Stimulated activated CD8-positive, alpha-beta memory T cell treated with anti-CD3 and anti-CD28 coated beads, Interleukin-7, amount 100 ng/mL, for 1 hour (primary cell): Measurements from ENCODE around the gene DOCK3.
A peak's percentile ranks its signal among the peaks of the same experiment; 100 is the strongest.
"Not testable (repeated sequence)": the region's sequence is repeated elsewhere in the genome, so short reads cannot be mapped to it uniquely, and the experiment has no call there.

Experiments
- DNase-seq, 2 donors: peaks; one replicate each; pipeline ENCODE4 v3.0.0-alpha.2; 2020; ENCODE audit warnings: low read depth in 2 of 2

Gene DOCK3

DNA sequence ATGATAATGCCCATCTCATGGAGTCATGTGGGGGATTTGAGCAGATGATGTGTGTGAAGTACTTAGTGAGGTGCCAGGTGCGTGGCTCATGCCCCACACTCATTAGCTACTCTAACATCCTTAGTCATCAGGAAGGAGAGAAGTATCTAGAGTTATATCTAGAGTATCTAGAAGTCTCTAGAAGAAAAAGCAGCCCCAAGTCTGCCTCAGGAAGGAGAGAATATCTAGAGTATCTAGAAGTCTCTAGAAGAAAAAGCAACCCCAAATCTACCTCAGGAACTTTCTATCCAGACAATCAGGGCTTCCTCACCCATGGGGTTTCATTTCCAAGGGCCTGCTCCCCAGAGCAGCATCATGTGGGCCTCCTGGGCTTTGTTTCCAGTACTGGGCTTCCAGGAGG, 24.7 kb upstream of the DOCK3 start:
- no peak for DNase-seq

DNA sequence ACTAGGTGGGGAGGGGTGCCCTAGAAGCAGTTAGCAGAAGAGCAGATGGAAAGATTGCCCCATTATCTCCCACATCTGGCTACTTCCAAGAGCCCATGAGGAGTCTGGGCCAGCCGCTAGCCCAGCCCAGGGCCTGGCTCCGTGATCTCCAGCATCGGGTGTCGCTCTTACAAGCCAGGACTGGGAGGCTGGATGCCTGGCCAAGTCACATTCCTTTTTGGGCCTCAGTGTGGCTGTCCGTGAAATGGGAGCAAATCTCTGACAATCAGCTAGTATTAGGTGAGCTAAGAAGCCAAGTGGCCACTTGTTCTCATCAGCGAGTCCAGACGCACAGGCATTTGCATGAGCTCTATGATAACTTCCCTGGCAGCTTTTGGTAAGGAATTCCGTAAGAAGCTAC, 23.3 kb upstream of the DOCK3 start:
- DNase-seq = no peak

DNA sequence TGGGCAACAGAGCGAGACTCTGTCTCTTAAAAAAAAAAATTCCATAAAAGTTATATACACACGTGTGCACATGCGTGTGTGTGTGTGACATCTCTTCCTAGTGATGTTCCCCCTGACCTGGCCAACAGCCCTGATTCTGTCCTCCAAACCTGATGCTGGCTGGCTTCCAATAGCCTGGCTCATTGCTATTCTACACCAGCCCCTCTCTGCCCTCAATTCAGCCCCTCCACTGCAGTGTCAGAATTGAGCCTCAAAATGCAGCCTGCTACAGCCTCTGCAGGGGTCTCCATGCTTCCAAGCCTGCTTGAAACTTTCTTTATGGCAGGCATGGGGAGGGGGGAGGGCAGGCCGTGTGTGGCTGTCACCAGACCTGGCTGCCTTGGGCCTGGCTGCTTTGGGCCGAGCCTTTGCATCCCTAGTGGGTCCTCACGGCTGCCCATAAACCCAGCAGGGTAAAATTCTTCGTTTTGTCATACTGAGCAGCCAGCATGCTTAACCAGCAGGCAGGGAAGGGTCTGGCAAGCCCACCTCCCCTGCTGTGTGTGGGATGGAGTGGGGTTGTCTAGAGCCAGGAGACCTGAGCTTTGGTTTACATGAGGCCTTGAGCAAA, 22.7 kb upstream of the DOCK3 start:
- no peak for DNase-seq

DNA sequence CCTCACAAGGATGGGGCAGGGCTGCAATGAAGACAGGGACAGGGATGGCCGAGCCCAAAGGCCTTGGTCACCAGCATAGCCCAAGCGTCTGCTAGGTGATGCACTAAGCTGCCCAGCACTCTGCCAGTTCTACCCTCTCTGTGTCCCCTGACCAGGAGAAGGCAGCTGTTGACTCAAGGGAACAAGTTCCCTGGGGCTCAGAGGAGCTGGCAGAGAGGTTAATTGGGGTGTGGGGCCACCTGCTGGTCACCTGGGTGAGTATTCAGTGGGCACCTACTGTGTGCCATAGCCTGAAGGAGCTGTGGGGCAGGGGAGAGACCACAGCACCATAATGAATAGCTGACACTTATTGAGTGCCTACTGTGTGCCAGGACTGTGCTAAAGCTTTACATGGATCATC, 22.0 kb upstream of the DOCK3 start:
- DNase-seq = peak in 1 of 2 donors; percentile 34

DNA sequence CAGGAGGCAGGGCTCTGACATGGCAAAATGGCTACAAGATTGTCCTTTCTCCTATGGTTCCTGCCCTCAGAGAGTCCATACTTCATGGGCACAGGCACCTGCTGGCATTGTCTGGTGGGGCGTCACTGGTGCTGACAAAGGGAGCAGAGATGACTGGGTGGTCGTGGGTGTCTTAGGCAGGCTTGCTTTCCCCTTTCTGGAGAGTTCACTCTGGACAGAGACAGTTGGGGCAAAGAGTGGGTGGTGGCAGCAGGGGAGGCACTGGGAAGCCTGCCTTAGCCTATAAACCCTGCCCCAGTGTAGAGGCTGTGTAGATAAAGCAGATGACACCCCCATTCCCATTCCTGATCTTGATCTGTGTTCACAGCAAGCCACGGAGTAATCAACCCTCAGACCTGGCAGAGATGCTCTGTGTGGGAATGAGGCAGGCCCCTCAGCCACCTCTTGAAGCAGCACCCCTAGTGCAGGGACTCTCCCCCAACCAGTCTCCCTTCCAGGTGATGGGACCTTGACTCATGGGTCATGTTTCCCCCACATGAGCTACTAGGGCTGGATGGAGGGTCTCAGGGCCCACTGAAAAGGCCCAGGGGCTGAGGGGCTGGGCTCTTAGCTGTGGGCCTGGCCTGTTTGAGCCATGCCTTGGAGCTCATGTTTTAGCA, 20.7 kb upstream of the DOCK3 start:
- no peak for DNase-seq

DNA sequence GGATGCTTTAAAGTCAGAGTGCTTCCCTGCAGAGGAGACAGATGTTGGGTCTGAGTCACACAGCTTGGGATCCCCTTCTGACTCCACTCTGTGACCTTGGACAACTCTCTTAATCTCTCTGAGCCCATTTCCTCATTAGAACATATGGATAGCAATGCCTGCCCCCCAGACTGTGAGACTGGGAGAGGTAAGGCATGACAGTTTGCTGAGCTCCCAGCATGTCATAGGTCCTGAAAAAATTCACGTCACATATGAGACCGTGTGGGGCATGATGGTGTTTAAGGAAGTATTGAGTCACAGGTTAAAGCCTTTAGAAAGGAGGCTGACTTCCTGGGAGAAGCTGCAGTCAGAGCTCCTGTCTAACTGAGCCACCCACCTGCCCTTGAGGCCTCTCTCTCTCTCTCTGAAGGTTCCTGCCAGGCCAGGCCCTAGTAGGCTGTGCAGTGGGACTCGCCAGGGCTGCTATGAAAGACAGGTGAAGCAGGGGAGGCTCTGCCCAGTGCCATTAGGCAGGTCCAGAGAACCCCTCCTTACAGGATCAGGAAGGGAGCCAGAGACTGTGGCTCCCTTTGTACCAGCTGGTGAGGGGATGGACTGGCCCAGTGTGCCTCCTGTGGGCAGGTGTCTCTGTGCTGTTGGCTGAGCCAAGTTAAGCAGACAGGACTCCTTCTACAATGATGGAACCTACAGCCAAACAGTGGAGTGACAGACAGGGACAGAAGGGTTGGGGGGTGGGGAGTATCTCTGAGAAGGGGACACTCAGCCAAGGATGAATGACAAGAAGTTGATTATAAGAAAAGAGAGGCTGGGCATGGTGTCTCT, 19.5 kb upstream of the DOCK3 start:
- DNase-seq = no peak

DNA sequence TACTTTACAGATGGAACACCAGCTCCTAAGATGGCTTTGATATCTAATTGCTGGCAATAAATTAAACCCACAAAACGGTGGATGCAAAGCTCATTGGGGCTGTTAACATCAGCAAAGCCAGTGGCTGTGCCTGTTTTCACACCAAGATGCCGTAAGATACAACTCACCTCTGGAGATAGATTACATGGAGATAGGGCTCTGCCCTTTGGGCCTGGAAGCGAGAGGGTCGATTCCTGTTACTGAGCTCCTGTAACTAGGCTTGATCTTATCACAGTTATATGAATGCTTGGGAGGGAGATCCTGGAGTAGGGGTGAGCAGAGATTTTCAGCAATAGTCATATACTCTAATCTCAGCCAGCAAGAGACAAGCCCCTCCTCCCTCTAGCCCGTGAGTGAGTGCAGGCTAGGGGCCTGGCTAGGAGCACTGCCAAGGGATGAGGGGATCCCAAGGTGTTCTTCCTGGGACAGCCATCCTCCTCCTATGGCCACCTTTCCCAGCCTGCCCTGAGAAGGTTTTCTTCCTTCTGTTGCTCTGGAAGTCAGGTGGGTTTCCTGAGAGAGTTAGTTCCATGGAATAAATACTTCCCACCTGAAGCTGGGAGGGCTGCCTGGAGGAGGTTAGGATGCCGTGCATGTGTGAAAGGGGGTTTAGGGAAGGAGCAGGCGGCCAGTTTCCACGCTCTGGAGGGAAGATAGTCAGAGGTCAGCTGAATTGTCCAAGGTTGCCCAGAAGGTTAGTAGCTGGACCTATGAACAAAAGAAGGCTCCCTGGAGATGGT, 18.1 kb upstream of the DOCK3 start:
- DNase-seq = no peak

DNA sequence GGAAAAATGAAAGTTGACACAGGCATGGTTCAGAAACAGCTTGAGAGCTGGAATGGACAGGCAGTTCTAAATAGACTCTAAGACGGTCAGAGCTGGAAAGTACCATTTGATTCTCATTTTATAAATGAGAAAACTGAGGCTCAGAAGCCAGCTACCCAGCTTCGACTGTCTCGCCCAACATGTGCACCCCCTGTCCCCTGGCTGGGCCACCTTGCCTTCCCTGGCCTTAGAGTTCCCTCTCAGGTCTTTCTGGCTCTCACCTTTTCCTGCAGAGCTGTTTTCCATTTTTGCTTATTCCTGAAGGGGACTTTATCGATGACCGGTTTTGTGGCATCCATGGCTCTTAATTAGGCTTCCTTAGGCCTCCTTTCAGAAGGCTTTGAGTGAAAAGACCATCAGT, 17.3 kb upstream of the DOCK3 start:
- DNase-seq = no peak

DNA sequence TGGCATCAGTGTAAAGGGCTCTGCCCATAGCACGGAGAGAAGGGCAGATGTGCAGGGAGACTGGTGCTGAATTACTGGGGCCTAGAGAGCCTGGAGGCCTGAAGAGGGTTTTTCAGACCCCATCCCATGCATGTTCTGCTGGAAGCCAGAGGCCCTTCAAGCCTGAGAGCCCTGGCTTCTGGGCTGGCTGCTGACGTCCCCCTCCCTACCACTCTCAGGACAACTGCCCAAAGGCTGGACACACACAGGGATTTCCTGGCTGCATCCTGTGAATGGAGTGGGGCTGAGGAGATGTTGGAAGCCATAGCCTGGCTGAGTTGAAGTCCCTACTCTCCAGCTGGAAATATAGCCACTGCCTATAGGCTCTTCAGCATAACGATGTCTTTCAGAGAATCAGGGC, 16.9 kb upstream of the DOCK3 start:
- no peak for DNase-seq

DNA sequence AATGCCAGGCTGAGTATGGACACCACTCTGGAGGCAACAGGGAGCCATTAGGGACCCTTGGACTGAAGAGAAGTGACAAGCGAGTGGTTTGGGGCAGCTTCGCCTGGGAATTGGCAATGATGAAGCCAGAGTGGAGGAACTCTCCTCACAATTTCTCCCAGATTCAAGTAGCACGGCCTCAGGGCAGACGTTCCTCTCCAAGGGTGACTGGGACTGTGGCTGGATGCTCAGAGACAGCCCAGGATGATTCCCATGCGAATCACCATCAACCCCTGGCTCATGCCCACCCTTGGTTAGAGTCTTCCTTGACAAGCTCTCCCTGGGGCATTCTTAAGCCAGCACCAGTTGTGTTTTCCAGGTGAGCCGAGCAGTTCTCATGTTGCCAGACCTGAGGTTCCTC, 16.3 kb upstream of the DOCK3 start:
- DNase-seq = no peak

DNA sequence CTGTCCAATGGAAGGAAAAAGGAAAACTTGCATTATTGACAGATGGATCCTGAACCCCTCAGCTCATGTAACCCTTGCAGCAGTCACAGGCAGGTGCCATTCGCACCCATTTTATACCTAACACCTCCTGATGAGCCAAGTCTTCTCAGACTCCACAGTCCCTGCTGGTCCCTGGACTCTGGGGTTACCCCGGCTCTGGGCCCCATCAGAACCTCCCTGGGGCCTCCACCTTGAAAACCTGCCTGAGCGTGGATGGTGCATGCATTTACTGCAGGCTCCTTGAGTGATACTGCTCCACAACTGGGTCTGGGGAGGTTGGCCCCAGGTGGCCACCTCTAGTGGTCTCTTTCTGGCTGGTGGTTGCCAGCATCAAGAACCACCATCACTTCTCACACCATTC, 15.9 kb upstream of the DOCK3 start:
- DNase-seq = no peak

DNA sequence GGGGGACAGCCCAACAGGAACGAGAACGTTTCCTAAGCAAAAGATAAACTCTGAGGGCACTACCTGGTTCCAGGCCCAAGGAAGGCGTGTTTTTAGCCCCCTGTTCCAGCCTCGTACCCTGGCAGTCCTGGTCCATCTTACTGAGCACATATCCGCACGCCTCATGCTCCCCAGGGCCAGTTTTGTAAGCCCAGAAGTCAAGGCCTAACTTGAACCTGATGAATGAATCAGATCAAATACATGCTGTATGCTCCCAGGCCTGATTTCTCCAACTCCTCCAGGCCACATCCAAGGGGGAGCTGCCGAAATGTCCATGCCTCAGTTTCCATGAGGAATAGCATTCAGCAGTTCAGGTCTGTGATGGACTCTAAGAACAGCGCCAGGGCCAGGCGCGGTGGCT, 14.3 kb upstream of the DOCK3 start:
- no peak for DNase-seq

DNA sequence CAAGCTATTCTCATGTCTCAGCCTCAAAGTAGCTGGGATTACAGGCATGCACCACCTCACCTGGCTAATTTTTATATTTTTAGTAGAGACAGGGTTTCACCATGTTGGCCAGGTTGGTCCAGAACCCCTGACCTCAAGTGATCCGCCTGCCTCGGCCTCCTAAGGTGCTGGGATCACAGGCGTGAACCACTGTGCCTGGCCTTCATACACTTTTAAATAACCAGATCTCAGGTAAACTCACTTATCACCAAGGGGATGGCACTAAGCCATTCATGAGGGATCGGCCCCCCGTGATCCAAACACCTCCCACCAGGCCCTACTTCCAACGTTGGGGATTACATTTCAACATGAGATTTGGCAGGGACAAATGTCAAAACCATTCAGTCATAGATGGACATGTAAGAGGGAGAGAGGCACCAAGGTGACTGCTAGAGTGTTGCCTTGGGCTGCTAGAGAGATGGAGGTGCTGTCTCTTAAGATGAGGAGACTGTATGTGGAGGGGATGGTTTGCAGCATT, 13.3 kb upstream of the DOCK3 start:
- DNase-seq = no peak

DNA sequence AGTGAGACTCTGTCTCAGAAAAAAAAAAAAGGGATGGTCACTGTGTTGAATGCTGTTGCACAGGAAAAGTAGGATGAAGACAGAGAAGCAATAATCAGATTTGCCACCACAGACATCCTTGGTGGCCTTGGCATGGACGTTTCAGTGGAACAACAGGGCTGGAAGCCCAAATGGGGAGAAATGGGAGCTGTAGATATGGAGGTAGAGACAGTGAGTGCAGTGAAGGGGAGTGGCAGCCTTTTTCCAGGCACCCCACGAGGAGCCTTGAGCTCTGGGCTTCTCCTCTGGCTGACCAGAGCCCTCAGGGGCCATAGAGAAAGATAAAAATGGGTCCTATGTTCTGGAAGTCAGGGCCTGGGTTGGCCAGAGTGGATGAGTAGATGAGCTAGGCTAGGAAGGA, 12.3 kb upstream of the DOCK3 start:
- DNase-seq = no peak

DNA sequence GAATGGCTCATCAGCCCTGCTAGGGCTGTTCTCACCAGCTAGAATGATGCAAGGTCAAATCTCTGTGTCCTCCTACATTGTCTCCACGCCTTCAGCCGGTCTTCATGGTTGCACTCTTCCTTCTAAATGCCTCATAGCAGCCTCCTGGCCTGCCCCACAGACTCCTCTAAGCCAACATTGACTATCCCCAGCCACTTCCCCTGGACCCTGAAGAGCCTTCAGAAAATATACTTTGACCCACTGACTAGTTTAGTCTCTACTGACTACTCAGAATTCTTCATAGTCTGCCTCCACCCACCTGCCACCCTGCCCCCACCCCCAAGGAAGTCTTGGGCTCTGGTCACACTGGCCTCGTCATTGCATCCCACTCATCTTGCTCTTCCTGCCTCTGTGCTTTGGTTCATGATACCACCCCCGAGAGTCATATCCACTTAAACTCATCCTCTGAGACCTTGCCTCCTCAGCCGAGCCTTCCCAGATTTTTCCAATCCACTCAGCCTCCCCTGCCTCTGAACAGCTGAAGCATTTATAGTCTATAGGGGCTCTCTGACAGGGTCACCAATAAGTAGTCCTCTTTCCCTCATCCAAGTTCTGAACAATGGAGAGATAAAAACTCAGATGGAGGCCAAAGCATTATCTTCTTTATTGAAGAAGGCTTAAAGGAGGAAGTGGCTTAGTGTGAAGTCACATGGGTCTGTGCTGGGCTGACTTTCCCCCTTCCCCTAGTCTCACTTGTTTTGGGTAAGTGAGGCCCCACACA, 9.5 kb upstream of the DOCK3 start:
- DNase-seq = no peak

DNA sequence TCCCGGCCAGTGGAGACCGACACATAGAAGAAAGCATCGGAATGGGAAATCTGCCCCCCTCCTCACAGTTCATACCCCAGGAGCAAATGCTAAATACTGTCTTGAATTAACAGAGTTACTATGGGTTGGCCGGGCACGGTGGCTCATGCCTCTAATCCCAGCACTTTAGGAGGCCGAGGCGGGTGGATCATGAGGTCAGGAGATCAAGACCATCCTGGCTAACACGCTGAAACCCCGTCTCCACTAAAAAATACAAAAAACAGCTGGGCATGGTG, 8.9 kb upstream of the DOCK3 start:
- not testable (repeated sequence) for DNase-seq

DNA sequence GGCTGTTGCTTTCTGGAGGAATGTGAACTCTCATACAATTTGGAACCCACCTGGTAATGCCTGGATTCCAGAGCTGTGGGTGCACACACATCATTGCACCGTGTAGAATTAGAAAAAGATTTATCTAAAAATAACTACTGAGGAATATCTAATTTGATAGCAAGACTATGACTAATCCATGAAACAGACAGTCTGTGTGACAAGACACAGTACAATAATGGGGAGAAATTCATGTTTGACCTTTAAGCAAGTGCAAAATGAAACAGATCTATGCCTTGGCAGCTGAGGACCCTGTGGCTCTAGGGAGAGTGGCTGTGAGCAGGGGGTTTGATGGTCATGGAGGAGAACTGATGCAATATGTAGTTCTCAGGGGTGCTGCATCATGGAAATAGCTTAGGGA, 7.9 kb upstream of the DOCK3 start:
- DNase-seq = no peak

DNA sequence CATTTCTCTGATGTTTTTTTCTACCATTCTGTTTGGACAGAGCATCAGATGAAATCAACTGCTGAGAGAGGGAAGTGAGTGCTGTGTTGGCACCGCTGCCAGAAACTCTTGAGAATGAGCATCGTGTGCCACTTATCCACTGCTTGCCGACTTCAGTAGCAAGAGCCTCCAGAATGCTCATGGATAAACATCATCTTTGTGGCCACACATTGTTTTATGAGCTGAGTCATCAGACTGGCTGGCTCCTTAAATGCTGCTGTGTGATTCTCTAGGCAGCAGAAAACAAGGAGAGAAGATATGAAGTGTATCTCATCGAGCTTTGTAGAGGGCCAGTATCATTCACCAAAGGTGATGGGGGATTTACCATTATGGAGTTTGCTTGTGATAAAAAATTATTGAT, 3.4 kb upstream of the DOCK3 start:
- DNase-seq = no peak

DNA sequence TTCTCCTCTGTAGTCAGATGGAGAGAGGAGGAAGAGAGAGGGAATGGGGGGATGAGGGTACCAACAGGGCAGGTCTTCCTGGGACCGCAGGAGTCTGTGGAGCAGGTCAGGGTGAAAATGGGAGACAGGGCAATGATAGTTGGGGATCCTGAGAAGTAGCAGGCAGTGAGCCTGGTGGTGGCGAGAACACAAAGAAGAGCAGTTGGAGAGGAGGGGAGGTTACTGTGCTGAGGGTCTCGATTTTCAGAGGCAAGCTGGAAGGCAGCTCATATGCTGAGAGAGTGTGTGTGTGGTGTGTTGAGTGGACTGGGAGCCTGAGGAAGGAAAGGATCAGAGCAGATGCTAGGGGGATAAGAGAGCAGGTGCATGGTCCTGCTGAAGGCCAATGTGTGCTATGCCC, 2.1 kb upstream of the DOCK3 start:
- no peak for DNase-seq

DNA sequence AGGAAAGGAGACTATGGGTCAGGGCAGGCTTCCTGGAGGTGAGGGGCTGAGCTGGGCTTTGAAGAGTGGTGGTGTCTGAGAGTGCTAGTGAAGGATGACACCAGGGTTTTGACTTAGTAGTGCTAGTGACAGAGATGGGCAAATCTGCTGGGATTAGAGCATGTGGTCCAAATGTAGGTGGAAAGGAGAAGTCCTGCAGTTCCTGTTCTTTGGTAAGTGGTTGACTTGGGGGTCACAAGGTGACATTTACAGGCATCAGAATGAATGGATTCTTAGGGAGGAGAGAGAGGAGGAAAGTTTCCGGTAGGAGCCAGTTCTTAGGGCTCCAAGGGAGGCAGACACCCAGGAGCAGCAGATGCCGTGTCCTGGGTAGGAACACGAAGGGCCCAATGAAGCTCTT, 796 bp upstream of the DOCK3 start:
- DNase-seq = no peak

DNA sequence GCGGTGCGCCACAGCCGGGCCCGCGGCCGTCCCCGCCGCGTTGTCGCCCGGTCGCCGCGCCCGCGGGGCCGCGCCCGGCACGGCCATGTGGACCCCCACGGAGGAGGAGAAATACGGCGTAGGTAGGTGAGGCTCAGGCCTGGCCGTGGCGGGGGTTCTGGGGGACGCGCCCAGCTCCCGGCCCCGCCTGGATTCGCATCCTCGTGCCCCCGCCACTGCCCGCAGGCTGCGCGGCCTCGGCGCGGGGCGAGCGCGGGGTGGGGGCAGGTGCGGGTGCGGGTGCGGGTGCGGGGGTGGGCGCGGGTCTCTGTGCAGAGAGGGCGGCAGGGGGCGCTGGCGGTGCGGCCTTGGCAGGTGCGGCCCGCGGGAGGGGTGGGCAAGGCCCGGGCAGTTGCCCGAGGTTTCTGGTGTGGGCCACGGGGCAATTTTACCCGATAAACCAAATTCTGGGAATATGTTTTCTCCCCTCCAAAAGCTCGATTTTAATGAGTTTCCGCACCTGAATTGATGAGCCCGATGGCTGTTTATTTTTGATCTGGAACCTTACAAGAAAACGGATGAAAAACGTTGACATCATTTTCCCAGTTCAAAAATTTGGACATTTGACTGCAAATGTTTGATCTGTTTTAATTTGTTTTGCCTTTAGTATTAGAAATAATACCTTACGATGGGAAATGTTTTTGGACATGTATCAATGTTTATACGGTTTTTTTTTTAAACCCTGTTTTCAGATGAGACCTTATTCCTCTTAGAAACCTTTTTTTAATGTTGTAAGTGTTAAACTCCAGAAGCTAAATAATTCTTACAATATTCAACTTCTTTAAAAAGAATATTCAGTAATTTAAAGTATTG, 678 bp downstream of the DOCK3 start:
- peak in 1 of 2 donors; percentile 23 for DNase-seq
